ENCODE data around the gene TUBA4A. TPM values are rescaled to one million over a fixed set of nuclear protein-coding genes. Genes with fewer than 3 reads are reported as not detected.

TUBA4A gene
- total and polyA plus RNA-seq, 2 of the 8 experiments (the other 6 are each of a cell fraction or from before 2014, with no cell fraction given) = 67.3 to 172 TPM

GRCh38 chr2:219245148-219245898 lies 8.4 kb downstream of the TUBA4A start, which contains the start of the genes GLB1L and STK16 (continued):
- peak; percentile 48; the same call in 1 of the 2 replicates for TF ChIP-seq KDM1A (IDR thresholded peaks at IDR 0.05; ENCODE audit: borderline replicate concordance, low read length)
- peak; percentile 66; the same call in 1 of the 2 replicates for TF ChIP-seq POLR2AphosphoS5 (IDR thresholded peaks at IDR 0.05; ENCODE audit: low read depth, low read length)
- TF ChIP-seq ATF2 (IDR thresholded peaks at IDR 0.05; ENCODE audit: low read length) = no peak
- TF ChIP-seq HDAC6 (IDR thresholded peaks at IDR 0.05; ENCODE audit: low read depth, low read length) = no peak
- no peak for TF ChIP-seq MAFK (IDR thresholded peaks at IDR 0.05; ENCODE audit: low read depth, low read length)
- TF ChIP-seq KDM5A (IDR thresholded peaks at IDR 0.05; ENCODE audit: low read length) = peak; percentile 76
- TF ChIP-seq CTBP2 (IDR thresholded peaks at IDR 0.05; ENCODE audit: borderline replicate concordance, insufficient read depth, insufficient read length, low read length) = no peak
- no peak for TF ChIP-seq YY1 (IDR thresholded peaks at IDR 0.05; ENCODE audit: low read depth, low read length)
- peak; percentile 96 for TF ChIP-seq TAF1 (IDR thresholded peaks at IDR 0.05; ENCODE audit: low read depth, low read length)
- peak; percentile 58; the same call in 1 of the 2 replicates for TF ChIP-seq SRF (IDR thresholded peaks at IDR 0.05; ENCODE audit: low read depth, low read length)
- no peak for TF ChIP-seq RBBP5 (IDR thresholded peaks at IDR 0.05; ENCODE audit: borderline replicate concordance, low read depth, low read length)
- TF ChIP-seq SP2 (IDR thresholded peaks at IDR 0.05; ENCODE audit: low read length) = no peak
- no peak for TF ChIP-seq NRF1 (IDR thresholded peaks at IDR 0.05; ENCODE audit: low read depth, low read length)
- TF ChIP-seq FOSL1 (IDR thresholded peaks at IDR 0.05; ENCODE audit: insufficient read depth, low read depth, low read length) = no peak
- TF ChIP-seq ASH2L (IDR thresholded peaks at IDR 0.05; ENCODE audit: low read length) = peak; percentile 91
- TF ChIP-seq KDM4A (IDR thresholded peaks at IDR 0.05; ENCODE audit: low read depth, low read length, severe bottlenecking) = peak; percentile 88
- TF ChIP-seq SIN3A (conservative IDR thresholded peaks at IDR 0.05 in 1 of 2, IDR thresholded peaks at IDR 0.05 in 1 of 2; ENCODE audit: low read depth in 1 of 2, low read length in 2 of 2) = peak; percentile 57 to 94; a peak in 3 of 4 replicates
- TF ChIP-seq CHD1 (IDR thresholded peaks at IDR 0.05; ENCODE audit: low read depth, low read length) = no peak
- TF ChIP-seq PHF8 (conservative IDR thresholded peaks at IDR 0.05; ENCODE audit: low read depth, low read length) = peak; percentile 96
- TF ChIP-seq TCF12 (IDR thresholded peaks at IDR 0.05; ENCODE audit: low read depth, low read length) = 0 out of 2 replicates have a peak, but pooled peaks have one; percentile 27
- TF ChIP-seq RNF2 (IDR thresholded peaks at IDR 0.05; ENCODE audit: borderline replicate concordance, low read depth, low read length, missing control alignments, poor library complexity, severe bottlenecking) = no peak
- no peak for TF ChIP-seq ZNF274 (IDR thresholded peaks at IDR 0.05; ENCODE audit: borderline replicate concordance, extremely low read depth, low read length)
- no peak for TF ChIP-seq SIRT6 (IDR thresholded peaks at IDR 0.05; ENCODE audit: low read length)

Data from H1 (cell line).